IMR-90 (cell line): Measurements from ENCODE around the gene DHRS7C.
A peak's percentile ranks its signal among the peaks of the same experiment; 100 is the strongest.

Experiments
- CEBPB ChIP-seq: IDR thresholded peaks from 2 replicates; pipeline ENCODE4 v1.6.1; 2012; ENCODE audit warnings: low read depth, low read length, improper control_type of control experiment
- TF ChIP-seq, protein P1 (sequence below): conservative IDR thresholded peaks from 2 replicates; pipeline ENCODE4 v1.5.1; 2012; ENCODE audit warnings: mild to moderate bottlenecking, low read depth, low read length, improper control_type of control experiment

DNA sequence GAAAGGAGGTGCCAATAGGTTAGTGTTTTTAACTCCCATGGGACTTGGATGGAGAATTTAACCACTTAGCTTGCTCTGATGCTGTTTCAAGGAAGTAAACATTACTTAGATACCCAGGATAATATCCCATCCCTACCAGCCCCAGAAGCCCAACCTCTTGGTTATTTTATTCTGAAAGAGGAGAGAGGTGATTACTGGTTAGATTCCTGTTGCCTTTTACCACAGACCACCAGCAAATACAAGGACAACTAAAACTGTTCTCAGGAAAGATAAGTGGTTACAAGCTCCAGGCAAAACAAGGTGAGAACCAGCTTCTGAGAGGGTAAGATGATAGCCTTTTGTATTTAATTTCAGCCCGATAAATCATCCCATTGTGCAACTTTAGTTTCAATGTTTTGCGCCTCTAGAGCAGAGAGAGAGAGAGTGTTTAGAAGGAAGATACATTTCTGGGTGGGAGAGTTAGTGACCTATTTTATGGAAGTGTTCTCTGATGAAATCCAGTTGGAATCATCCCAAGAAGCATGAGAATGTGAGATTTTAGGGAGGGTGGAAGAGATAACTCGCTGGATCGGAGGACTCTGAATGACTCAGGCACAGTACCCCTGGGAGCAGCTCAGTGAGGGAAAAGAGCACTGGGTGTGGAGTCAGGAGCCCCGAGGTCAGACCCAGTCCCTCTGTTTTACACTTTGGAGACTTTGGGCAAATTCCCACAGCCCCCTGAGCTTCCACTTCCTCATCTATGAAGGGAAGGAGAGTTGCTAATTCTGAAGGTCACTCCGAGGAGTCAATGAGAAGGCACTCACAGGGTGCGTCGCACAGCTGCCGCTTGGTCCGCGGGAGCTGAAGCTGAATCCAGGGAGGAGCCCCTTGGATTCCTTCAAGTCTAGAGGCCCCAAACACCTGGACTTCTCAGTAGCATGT lies 46.4 kb upstream of the DHRS7C start:
- TF ChIP-seq, protein P1, sequence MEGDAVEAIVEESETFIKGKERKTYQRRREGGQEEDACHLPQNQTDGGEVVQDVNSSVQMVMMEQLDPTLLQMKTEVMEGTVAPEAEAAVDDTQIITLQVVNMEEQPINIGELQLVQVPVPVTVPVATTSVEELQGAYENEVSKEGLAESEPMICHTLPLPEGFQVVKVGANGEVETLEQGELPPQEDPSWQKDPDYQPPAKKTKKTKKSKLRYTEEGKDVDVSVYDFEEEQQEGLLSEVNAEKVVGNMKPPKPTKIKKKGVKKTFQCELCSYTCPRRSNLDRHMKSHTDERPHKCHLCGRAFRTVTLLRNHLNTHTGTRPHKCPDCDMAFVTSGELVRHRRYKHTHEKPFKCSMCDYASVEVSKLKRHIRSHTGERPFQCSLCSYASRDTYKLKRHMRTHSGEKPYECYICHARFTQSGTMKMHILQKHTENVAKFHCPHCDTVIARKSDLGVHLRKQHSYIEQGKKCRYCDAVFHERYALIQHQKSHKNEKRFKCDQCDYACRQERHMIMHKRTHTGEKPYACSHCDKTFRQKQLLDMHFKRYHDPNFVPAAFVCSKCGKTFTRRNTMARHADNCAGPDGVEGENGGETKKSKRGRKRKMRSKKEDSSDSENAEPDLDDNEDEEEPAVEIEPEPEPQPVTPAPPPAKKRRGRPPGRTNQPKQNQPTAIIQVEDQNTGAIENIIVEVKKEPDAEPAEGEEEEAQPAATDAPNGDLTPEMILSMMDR: no peak
- peak; percentile 26; the same call in 1 of the 2 replicates for TF ChIP-seq CEBPB
